Measurements from ENCODE around the gene KCNJ10. TPM values are rescaled to one million over a fixed set of nuclear protein-coding genes. Genes with fewer than 3 reads are reported as not detected.

KCNJ10 gene
- total RNA-seq, 1 experiment from 2014 or later: 0.08 TPM

DNA sequence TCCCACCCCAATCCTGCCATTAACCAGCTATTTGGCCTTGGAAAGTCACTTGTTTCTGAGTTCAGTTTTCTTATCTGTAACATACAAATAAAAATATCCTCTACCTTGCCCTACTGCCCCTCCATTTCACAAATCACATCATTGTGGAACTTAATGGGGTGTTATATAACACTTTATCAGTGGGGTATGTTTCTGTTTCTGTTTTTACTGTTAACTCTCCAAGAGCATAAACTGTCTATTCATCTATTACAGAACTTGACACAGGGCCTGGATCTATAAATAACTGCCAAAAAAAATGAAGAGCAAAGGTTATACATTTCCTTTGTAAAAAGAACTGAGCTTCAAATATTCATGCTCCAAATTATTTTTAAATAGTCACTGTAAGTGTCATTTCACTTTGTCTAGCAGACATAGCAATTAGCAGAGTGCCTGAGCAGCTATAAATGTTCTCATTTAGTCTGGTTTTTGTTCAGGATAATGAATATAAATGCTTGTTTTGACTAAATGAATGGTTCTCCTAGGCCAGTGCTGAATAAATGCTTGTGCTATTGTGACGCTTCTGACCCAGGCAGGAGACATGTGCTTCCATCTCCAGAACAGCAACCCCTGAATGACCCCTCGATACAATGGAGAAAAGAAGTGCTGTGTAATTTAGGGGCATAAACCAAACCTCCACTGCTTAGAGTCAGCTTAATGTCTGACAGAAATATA, 45.6 kb downstream of the KCNJ10 start:
- intact Hi-C loops (cut with micrococcal nuclease; ENCODE audit: unreplicated experiment) (no loop called here), in situ Hi-C loops (cut with HindIII; ENCODE audit: low pct_unique_long_range_greater_than_20kb, low sequenced_read_pairs) (no loop called here)
- no peaks in the 10 kb centered on the region for H3K4me1 ChIP-seq (ENCODE audit: control insufficient read depth, insufficient read depth, low read length)
- H3K9me3 ChIP-seq (ENCODE audit: control insufficient read depth, insufficient read depth, low read depth, low read length): no peaks in the 10 kb centered on the region
- BruUV-seq (replicated peaks): no TSS peak
- H3K27ac ChIP-seq (ENCODE audit: low read length): no peak overlapping the region
- ChIA-PET CTCF (interaction anchor here (0.6 kb wide), 1 partner anchor 48 kb away, joined by 3 read pairs; no protein-coding TSS in a partner anchor), POLR2A (no interaction called here)
- TF ChIP-seq POLR2AphosphoS5 (IDR thresholded peaks at IDR 0.05; ENCODE audit: low read depth, low read length): no peak
- no peak for TF ChIP-seq TCF7L2 (IDR thresholded peaks at IDR 0.05; ENCODE audit: low read depth, low read length)
- no peaks in the 10 kb centered on the region for H3K36me3 ChIP-seq (ENCODE audit: control insufficient read depth, insufficient read depth, low read length)
- H3K4me3 ChIP-seq (ENCODE audit: low read depth in 2 of 2, low read length in 2 of 2): no peak overlapping the region
- DNase-seq (ENCODE audit: low read depth, low spot score) (no peak), ATAC-seq (no peak)
- H3K27me3 ChIP-seq (ENCODE audit: control insufficient read depth, insufficient read depth, low read length): no peaks in the 10 kb centered on the region; the same call in 1 of the 2 replicates

DNA sequence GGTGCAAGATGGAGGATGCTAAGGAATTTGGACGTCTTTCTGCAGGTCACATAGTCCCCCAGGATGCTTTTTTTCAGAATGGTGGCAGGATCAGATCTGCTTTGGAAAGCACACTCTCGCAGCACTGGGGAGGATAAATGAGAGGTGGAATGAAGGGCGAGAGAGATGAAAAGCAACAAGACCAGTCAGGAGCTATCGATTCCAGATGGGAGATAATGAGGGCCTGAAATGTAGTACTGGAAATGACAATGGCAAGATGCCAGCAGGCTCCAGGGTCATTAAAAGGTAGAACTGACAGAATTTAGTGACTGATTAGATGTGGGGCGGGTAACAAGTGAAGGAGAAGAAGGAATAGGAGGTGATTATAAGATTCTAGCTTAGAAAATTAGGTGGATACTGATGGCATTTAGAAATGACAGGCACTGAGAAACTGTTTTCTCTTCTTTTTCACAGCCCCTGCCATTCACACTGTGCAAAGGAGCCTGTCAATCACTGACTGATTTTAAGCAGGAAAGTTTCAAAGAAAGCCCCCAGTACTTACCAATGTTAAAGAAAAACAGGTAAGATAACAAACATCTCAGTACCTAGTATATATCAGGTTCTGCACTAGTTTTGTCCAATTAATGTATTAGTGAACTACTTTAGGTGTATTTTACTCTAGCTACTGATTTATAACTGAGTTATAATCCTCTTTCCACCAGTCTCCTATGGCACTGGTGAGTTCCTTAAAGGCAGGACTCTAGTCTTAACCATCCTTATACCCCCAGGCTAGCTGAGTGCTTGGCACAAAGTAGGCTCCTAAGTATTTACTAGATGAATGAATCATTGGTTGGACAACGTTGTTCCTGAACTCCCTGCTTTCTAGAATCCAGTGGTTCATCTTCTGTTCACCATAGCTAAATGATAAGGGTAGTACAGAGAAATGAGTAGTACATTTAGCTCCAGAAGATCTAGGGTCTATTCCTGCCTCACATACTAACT, 47.3 kb downstream of the KCNJ10 start:
- BruUV-seq (replicated peaks): no TSS peak
- intact Hi-C loops (cut with micrococcal nuclease; ENCODE audit: unreplicated experiment): no loop called here
- no peaks in the 10 kb centered on the region for H3K4me1 ChIP-seq (ENCODE audit: control insufficient read depth, insufficient read depth, low read length)

More for the DNA sequence above, 47.3 kb downstream of the KCNJ10 start:
- no peak for TF ChIP-seq SIN3A (IDR thresholded peaks at IDR 0.05; ENCODE audit: borderline replicate concordance, insufficient read depth, low read depth, low read length)
- TF ChIP-seq, protein P1, sequence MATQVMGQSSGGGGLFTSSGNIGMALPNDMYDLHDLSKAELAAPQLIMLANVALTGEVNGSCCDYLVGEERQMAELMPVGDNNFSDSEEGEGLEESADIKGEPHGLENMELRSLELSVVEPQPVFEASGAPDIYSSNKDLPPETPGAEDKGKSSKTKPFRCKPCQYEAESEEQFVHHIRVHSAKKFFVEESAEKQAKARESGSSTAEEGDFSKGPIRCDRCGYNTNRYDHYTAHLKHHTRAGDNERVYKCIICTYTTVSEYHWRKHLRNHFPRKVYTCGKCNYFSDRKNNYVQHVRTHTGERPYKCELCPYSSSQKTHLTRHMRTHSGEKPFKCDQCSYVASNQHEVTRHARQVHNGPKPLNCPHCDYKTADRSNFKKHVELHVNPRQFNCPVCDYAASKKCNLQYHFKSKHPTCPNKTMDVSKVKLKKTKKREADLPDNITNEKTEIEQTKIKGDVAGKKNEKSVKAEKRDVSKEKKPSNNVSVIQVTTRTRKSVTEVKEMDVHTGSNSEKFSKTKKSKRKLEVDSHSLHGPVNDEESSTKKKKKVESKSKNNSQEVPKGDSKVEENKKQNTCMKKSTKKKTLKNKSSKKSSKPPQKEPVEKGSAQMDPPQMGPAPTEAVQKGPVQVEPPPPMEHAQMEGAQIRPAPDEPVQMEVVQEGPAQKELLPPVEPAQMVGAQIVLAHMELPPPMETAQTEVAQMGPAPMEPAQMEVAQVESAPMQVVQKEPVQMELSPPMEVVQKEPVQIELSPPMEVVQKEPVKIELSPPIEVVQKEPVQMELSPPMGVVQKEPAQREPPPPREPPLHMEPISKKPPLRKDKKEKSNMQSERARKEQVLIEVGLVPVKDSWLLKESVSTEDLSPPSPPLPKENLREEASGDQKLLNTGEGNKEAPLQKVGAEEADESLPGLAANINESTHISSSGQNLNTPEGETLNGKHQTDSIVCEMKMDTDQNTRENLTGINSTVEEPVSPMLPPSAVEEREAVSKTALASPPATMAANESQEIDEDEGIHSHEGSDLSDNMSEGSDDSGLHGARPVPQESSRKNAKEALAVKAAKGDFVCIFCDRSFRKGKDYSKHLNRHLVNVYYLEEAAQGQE (IDR thresholded peaks at IDR 0.05; ENCODE audit: insufficient read depth in 1 of 2, low read depth in 2 of 2, low read length in 1 of 2): no peak
- no peak for TF ChIP-seq POLR2AphosphoS5 (IDR thresholded peaks at IDR 0.05; ENCODE audit: low read depth, low read length)
- TF ChIP-seq, protein P2, sequence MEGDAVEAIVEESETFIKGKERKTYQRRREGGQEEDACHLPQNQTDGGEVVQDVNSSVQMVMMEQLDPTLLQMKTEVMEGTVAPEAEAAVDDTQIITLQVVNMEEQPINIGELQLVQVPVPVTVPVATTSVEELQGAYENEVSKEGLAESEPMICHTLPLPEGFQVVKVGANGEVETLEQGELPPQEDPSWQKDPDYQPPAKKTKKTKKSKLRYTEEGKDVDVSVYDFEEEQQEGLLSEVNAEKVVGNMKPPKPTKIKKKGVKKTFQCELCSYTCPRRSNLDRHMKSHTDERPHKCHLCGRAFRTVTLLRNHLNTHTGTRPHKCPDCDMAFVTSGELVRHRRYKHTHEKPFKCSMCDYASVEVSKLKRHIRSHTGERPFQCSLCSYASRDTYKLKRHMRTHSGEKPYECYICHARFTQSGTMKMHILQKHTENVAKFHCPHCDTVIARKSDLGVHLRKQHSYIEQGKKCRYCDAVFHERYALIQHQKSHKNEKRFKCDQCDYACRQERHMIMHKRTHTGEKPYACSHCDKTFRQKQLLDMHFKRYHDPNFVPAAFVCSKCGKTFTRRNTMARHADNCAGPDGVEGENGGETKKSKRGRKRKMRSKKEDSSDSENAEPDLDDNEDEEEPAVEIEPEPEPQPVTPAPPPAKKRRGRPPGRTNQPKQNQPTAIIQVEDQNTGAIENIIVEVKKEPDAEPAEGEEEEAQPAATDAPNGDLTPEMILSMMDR (IDR thresholded peaks at IDR 0.05): no peak
- TF ChIP-seq TCF7L2 (IDR thresholded peaks at IDR 0.05; ENCODE audit: low read depth, low read length): no peak
- H3K27me3 ChIP-seq (ENCODE audit: control insufficient read depth, insufficient read depth, low read length): peaks cover 6% of the 10 kb centered on the region; the same call in 1 of the 2 replicates
- ChIA-PET CTCF (interaction anchor here (0.6 kb wide), 1 partner anchor 136 kb away, joined by 4 read pairs; no protein-coding TSS in a partner anchor), POLR2A (no interaction called here)
- DNase-seq (ENCODE audit: low read depth, low spot score) (no peak), ATAC-seq (no peak)
- no peak overlapping the region for H3K4me3 ChIP-seq (ENCODE audit: low read depth in 2 of 2, low read length in 2 of 2)
- H3K27ac ChIP-seq (ENCODE audit: low read length): no peak overlapping the region
- in situ Hi-C loops (cut with HindIII; ENCODE audit: low pct_unique_long_range_greater_than_20kb, low sequenced_read_pairs): no loop called here
- H3K36me3 ChIP-seq (ENCODE audit: control insufficient read depth, insufficient read depth, low read length): no peaks in the 10 kb centered on the region
- H3K9me3 ChIP-seq (ENCODE audit: control insufficient read depth, insufficient read depth, low read depth, low read length): no peaks in the 10 kb centered on the region
